K562 (cell line): ENCODE results near the gene PLD1. TPM values are rescaled to one million over a fixed set of nuclear protein-coding genes. Genes with fewer than 3 reads are reported as not detected.

ENCODE experiments used
- ATAC-seq: fragments of 200-7000 bp; cut with Tn5 transposase; 3 replicates; pipeline ENCODE4 v1.9.1; 2020; ENCODE audit warnings: moderate library complexity
- BruUV-seq: library from RNA; stranded (reverse); fragments of 400-500 nt; replicated peaks from 2 replicates; lab custom pipeline; 2021; lab: Mats Ljungman, UMichigan
- CTCF ChIA-PET: fragments of 300-600 bp; formaldehyde crosslinking; extraction: SDS; loops from one replicate; lab custom pipeline; 2021; ENCODE audit warnings: low intra/inter-chr PET ratio; lab: Yijun Ruan, JAX
- POLR2A ChIA-PET: fragments of 300-600, 350-650 bp; sonication (Branson Sonifier 250); formaldehyde crosslinking; extraction: SDS; loops from one replicate; lab custom pipeline; 2021; ENCODE audit warnings: antibody characterized with exemption, inconsistent platforms; lab: Yijun Ruan, JAX
- DNase-seq, 4 experiments: peaks; one replicate each; pipeline versions ENCODE4 v3.0.0 to v3.0.0-alpha.2; 2011 to 2018; ENCODE audit warnings: low spot score in 3 of 4, mixed read lengths in 3 of 4; ENCODE audit errors: extremely low read depth in 1 of 4
- FAIRE-seq: peaks from 2 replicates; lab custom pipeline; 2011; peaks lifted over from hg19 to GRCh38; lab: Jason Lieb, UNC
- H2AFZ ChIP-seq: 2 replicates; pipeline ENCODE4 v1.6.0; 2011; ENCODE audit warnings: low read depth, low read length, control low read depth, inconsistent platforms
- H3K27ac ChIP-seq: fragments of 200-600 bp; 3 replicates; pipeline ENCODE4 v1.8.0; 2011; ENCODE audit warnings: low read depth, mild to moderate bottlenecking, control low read depth, inconsistent platforms, low read length, moderate library complexity, mixed read lengths; ENCODE audit errors: extremely low read depth
- H3K27me3 ChIP-seq, 2 experiments: fragments of 300-600 bp in 1 of 2; 2 replicates in 1 of 2; 3 replicates in 1 of 2; pipeline versions ENCODE4 v1.6.0 to v1.8.0; 2011; ENCODE audit warnings: inconsistent platforms in 2 of 2, low read length in 2 of 2, mild to moderate bottlenecking in 1 of 2, mixed read lengths in 1 of 2, moderate library complexity in 1 of 2; ENCODE audit not compliant: control insufficient read depth in 2 of 2, insufficient read depth in 2 of 2
- H3K36me3 ChIP-seq: fragments of 300-600 bp; 3 replicates; pipeline ENCODE4 v1.8.0; 2011; ENCODE audit warnings: mild to moderate bottlenecking, low read length, inconsistent platforms; ENCODE audit not compliant: control insufficient read depth, insufficient read depth
- H3K4me1 ChIP-seq, 2 experiments: fragments of 200-600 bp in 1 of 2; replicated peaks in 1 of 2; 2 replicates in 1 of 2; 3 replicates in 1 of 2; pipeline versions ENCODE4 v1.5.1 to v1.8.0; 2011; ENCODE audit warnings: inconsistent platforms in 2 of 2, low read length in 2 of 2, mild to moderate bottlenecking in 1 of 2, mixed read lengths in 1 of 2, moderate library complexity in 1 of 2; ENCODE audit not compliant: control insufficient read depth in 2 of 2, insufficient read depth in 2 of 2
- H3K4me2 ChIP-seq: 2 replicates; pipeline ENCODE4 v1.6.1; 2011; ENCODE audit warnings: low read length, control low read depth, inconsistent platforms, mixed read lengths; ENCODE audit not compliant: insufficient read depth
- H3K4me3 ChIP-seq: fragments of 200-600 bp; sonication (generic), shearing (Covaris generic); 2 replicates; pipeline ENCODE4 v1.5.1; 2016; ENCODE audit warnings: control low read depth, inconsistent platforms
- H3K79me2 ChIP-seq: fragments of 200-600 bp; 3 replicates; pipeline ENCODE4 v1.8.0; 2011; ENCODE audit warnings: low read length, inconsistent platforms; ENCODE audit not compliant: control insufficient read depth, insufficient read depth
- H3K9ac ChIP-seq, 2 experiments: 2 replicates each; pipeline versions ENCODE4 v1.6.0 to v1.6.1; 2011; ENCODE audit warnings: low read depth in 2 of 2, low read length in 2 of 2, control low read depth in 1 of 2, inconsistent platforms in 1 of 2, mild to moderate bottlenecking in 1 of 2, mixed read lengths in 1 of 2; ENCODE audit not compliant: insufficient read depth in 1 of 2
- H3K9me1 ChIP-seq: one replicate; pipeline ENCODE4 v1.6.0; 2011; ENCODE audit warnings: inconsistent platforms, mild to moderate bottlenecking, low read length, moderate library complexity; ENCODE audit not compliant: control insufficient read depth, insufficient read depth
- H3K9me3 ChIP-seq: replicated peaks from 2 replicates; pipeline ENCODE4 v1.5.1; 2011; ENCODE audit warnings: low read depth, low read length, inconsistent platforms; ENCODE audit not compliant: control insufficient read depth, insufficient read depth
- H4K20me1 ChIP-seq: replicated peaks from 2 replicates; pipeline ENCODE4 v1.6.1; 2011; ENCODE audit warnings: low read length, inconsistent platforms, mixed read lengths; ENCODE audit not compliant: control insufficient read depth, insufficient read depth
- CHD2 ChIP-seq: IDR thresholded peaks from 2 replicates; pipeline ENCODE4 v1.6.1; 2011; ENCODE audit warnings: low read depth, low read length
- HNRNPH1 ChIP-seq: fragments of 200-400 bp; formaldehyde crosslinking; optimal IDR thresholded peaks from 2 replicates; pipeline ENCODE3; 2017; ENCODE audit warnings: low read depth, mild to moderate bottlenecking, low read length, moderate library complexity
- HOMEZ ChIP-seq: fragments of 250-450 bp; sonication (Bioruptor Pico); IDR thresholded peaks from 2 replicates; pipeline ENCODE4 v1.4.0; 2020; ENCODE audit warnings: mild to moderate bottlenecking, moderate library complexity
- KLF1 ChIP-seq: fragments of 450-650 bp; IDR thresholded peaks from 2 replicates; pipeline ENCODE4 v1.6.1; 2016; ENCODE audit warnings: missing genetic modification characterization, missing compliant biosample characterization
- PBX2 ChIP-seq, 2 experiments: IDR thresholded peaks in 1 of 2; conservative IDR thresholded peaks in 1 of 2; 2 replicates each; pipeline ENCODE4 v1.6.1; 2016; ENCODE audit warnings: low read depth in 2 of 2, mild to moderate bottlenecking in 1 of 2, missing compliant biosample characterization in 1 of 2, missing genetic modification characterization in 1 of 2, moderate library complexity in 1 of 2
- SAFB ChIP-seq: fragments of 200-400 bp; formaldehyde crosslinking; IDR thresholded peaks from 2 replicates; pipeline ENCODE4 v1.6.1; 2017; ENCODE audit warnings: low read depth, low read length, borderline replicate concordance
- SMARCA4 ChIP-seq: fragments of 450-650 bp; IDR thresholded peaks from 2 replicates; pipeline ENCODE4 v1.6.1; 2016
- ZNF146 ChIP-seq: IDR thresholded peaks from one replicate; pipeline ENCODE4 v1.6.1; 2018; ENCODE audit warnings: missing compliant biosample characterization; ENCODE audit not compliant: unreplicated experiment
- ZNF778 ChIP-seq: fragments of 450-650 bp; formaldehyde crosslinking; IDR thresholded peaks from 2 replicates; pipeline ENCODE4 v1.4.0; 2020; ENCODE audit warnings: mild to moderate bottlenecking, moderate library complexity
- WGBS: fragments of 100-300 bp; shearing (Covaris generic); methylation state at CpG from one replicate; pipeline ENCODE4 v1.1.6; 2016; ENCODE audit warnings: low coverage, mixed read lengths; ENCODE audit not compliant: insufficient coverage; ENCODE audit errors: missing lambda C conversion rate; 5-methylcytosine and 5-hydroxymethylcytosine counted together
- in situ Hi-C: fragments of 300-500 bp; cut with MboI; formaldehyde crosslinking; loops from 4 replicates; pipeline ENCODE4 v1.15.0; 2018; ENCODE audit warnings: inconsistent platforms, mixed read lengths
- intact Hi-C: fragments of 100-400 bp; cut with micrococcal nuclease; formaldehyde crosslinking; loops from 2 replicates; pipeline ENCODE4 v1.14.2; 2022
- polyA plus RNA-seq, 8 experiments: library from polyadenylated mRNA; depleted of rRNA in 4 of 8; stranded (reverse) in 5 of 8; unstranded in 3 of 8; fragments of >200 nt; fragmentation: Nextera tagmentation in 2 of 8; fragmentation: Illumina TruSeq in 1 of 8; extraction: Ambion mirVana in 2 of 8; extraction: Trizol in 1 of 8; gene quantifications; 2 replicates each; pipeline versions ENCODE4 v1.2.1 to v1.2.3, GENCODE V29; 2011 to 2014; ENCODE audit warnings: inconsistent platforms in 1 of 8, missing spikeins in 1 of 8
- total RNA-seq, 7 experiments: library from RNA; depleted of rRNA in 6 of 7; stranded (reverse); fragments of >200 nt in 6 of 7; fragmentation: Illumina TruSeq in 2 of 7; extraction: Trizol in 2 of 7; gene quantifications; 2 replicates each; pipeline versions ENCODE4 v1.2.1 to v1.2.3, GENCODE V29; 2011 to 2021; ENCODE audit warnings: low replicate concordance in 1 of 7

The PLD1 gene
- total and polyA plus RNA-seq, 9 of the 15 experiments (the other 6 are each of a cell fraction or from before 2014, with no cell fraction given) = 8.4 to 26.1 (median 18.6) TPM

- ChIA-PET CTCF (interaction anchor here (0.6 kb wide), 1 partner anchor 41 kb away, joined by 3 read pairs; no protein-coding TSS in a partner anchor), POLR2A (no interaction called here)
- Histone ChIP-seq H3K4me3 (no peak overlapping the region), H3K79me2 (no peaks in the 10 kb centered on the region), H2AFZ (no peak overlapping the region), H3K4me2 (no peak overlapping the region), H3K27me3 (no peaks in the 10 kb centered on the region), H4K20me1 (no peaks in the 10 kb centered on the region), H3K9me3 (0 out of 2 replicates have a peak, but pooled peaks cover 2% of the 10 kb centered on the region), H3K27ac (no peak overlapping the region), H3K9me1 (no peaks in the 10 kb centered on the region), H3K4me1 (peaks cover 0 to 12% of the 10 kb centered on the region in 2 experiments; a peak in 4 of 5 replicates), H3K9ac (no peak overlapping the region), H3K36me3 (no peaks in the 10 kb centered on the region)
- no peak for TF ChIP-seq ZNF146 (CRISPR knock-in tag)
- no peak for TF ChIP-seq CHD2
- no peak for TF ChIP-seq ZNF778
- no peak for TF ChIP-seq HNRNPH1
- TF ChIP-seq HOMEZ (CRISPR knock-in tag) = no peak
- no peak for TF ChIP-seq SAFB
- TF ChIP-seq KLF1 = no peak
- no peak for TF ChIP-seq PBX2 (CRISPR knock-in tag; IDR thresholded peaks at IDR 0.05; ENCODE audit: low read depth)
- TF ChIP-seq PBX2 (tag; conservative IDR thresholded peaks at IDR 0.05; ENCODE audit: low read depth) = no peak
- no peak for TF ChIP-seq SMARCA4
- BruUV-seq = no TSS peak
- DNase-seq (no peak), ATAC-seq (no peak), FAIRE-seq (no peak)
- intact Hi-C loops (no loop called here), in situ Hi-C loops (no loop called here)
- 83% methylated on average over 2 of the region's 2 CpGs for WGBS
Observed at GRCh38 chr3:171747223-171747920, 62.9 kb downstream of the PLD1 start.
